CD4-positive, alpha-beta T cell (primary cell): ENCODE results near the gene STX18. TPM values are rescaled to one million over a fixed set of nuclear protein-coding genes. Genes with fewer than 3 reads are reported as not detected.
"Not testable (repeated sequence)": the region's sequence is repeated elsewhere in the genome, so short reads cannot be mapped to it uniquely, and the experiment has no call there.

Experiments
- ATAC-seq: fragments of 200-7000 bp; cut with Tn5 transposase; one replicate; pipeline ENCODE4 v1.10.0; 2022; ENCODE audit warnings: mild to moderate bottlenecking; ENCODE audit not compliant: poor library complexity
- CTCF ChIA-PET: fragments of 350-600 bp; sonication (Branson Sonifier 250); formaldehyde crosslinking; loops from one replicate; lab custom pipeline; 2021; ENCODE audit warnings: antibody characterized with exemption, inconsistent platforms; lab: Charles Lee
- POLR2A ChIA-PET: fragments of 350-600 bp; sonication (Branson Sonifier 250); formaldehyde crosslinking; loops from one replicate; lab custom pipeline; 2021; ENCODE audit warnings: antibody characterized with exemption, inconsistent platforms; lab: Charles Lee
- DNase-seq, 14 experiments: peaks; one replicate each; pipeline ENCODE4 v3.0.0-alpha.2; 2013 to 2020; ENCODE audit warnings: mixed read lengths in 2 of 14
- H3K27ac ChIP-seq, 2 donors: one replicate each; pipeline versions ENCODE4 v1.5.1 to v1.7.0; 2013; ENCODE audit warnings: low read length in 2 of 2, low read depth in 1 of 2, mild to moderate bottlenecking in 1 of 2
- H3K27me3 ChIP-seq, 2 experiments: 1 replicate in 1 of 2; 2 replicates in 1 of 2; pipeline versions ENCODE4 v1.6.1 to v1.7.0; 2013; ENCODE audit warnings: low read length in 2 of 2, control low read depth in 1 of 2, mild to moderate bottlenecking in 1 of 2, moderate library complexity in 1 of 2; ENCODE audit not compliant: insufficient read depth in 2 of 2, control insufficient read depth in 1 of 2
- H3K36me3 ChIP-seq: one replicate; pipeline ENCODE4 v1.6.1; 2013; ENCODE audit warnings: low read length, control low read depth; ENCODE audit not compliant: insufficient read depth
- H3K4me1 ChIP-seq: one replicate; pipeline ENCODE4 v1.6.1; 2013; ENCODE audit warnings: low read length, control low read depth; ENCODE audit not compliant: insufficient read depth
- H3K4me3 ChIP-seq: one replicate; pipeline ENCODE4 v1.5.1; 2013; ENCODE audit warnings: mild to moderate bottlenecking, low read length, moderate library complexity
- H3K9me3 ChIP-seq, 2 experiments: 1 replicate in 1 of 2; 2 replicates in 1 of 2; pipeline versions ENCODE4 v1.6.1 to v1.7.0; 2013; ENCODE audit warnings: low read length in 2 of 2, mild to moderate bottlenecking in 2 of 2, control low read depth in 1 of 2, moderate library complexity in 1 of 2; ENCODE audit not compliant: control insufficient read depth in 1 of 2, insufficient read depth in 1 of 2
- H3K27ac Mint-ChIP-seq: one replicate; pipeline ENCODE4 v1.8.0; 2020; ENCODE audit warnings: mixed read lengths
- H3K27me3 Mint-ChIP-seq: one replicate; pipeline ENCODE4 v1.8.0; 2021; ENCODE audit warnings: mixed read lengths
- H3K36me3 Mint-ChIP-seq: one replicate; pipeline ENCODE4 v1.8.0; 2021; ENCODE audit warnings: low read depth, mixed read lengths
- H3K4me1 Mint-ChIP-seq: one replicate; pipeline ENCODE4 v1.8.0; 2021; ENCODE audit warnings: low read depth, mixed read lengths
- H3K4me3 Mint-ChIP-seq: one replicate; pipeline ENCODE4 v1.8.0; 2020; ENCODE audit warnings: mild to moderate bottlenecking, mixed read lengths
- H3K9me3 Mint-ChIP-seq: one replicate; pipeline ENCODE4 v1.8.0; 2020; ENCODE audit warnings: mixed read lengths
- intact Hi-C, 2 experiments: fragments of 100-400 bp; cut with DNase I in 1 of 2; cut with micrococcal nuclease in 1 of 2; formaldehyde crosslinking; loops; one replicate each; pipeline versions ENCODE4 v1.15.1 to v1.9.0; 2023 to 2025; cut with DNase I, micrococcal nuclease
- total RNA-seq, 174 experiments: library from RNA in 2 of 174; stranded (reverse) in 2 of 174; gene quantifications; one replicate each; pipeline ENCODE4 v1.2.3 and lab custom pipeline; 2021 to 2026
- TF ChIP-seq, protein P1 (sequence below): fragments of 200-600 bp; IDR thresholded peaks from one replicate; pipeline ENCODE4 v1.8.0; 2022; ENCODE audit warnings: antibody characterized with exemption, mild to moderate bottlenecking

Gene STX18
- total RNA-seq, 2 experiments from 2014 or later: 15.2 to 15.5 TPM

GRCh38 chr4:4572821-4573220 lies 31.0 kb upstream of the STX18 start:
- intact Hi-C loops: no loop called here
- peaks cover 11% of the 10 kb centered on the region for H3K4me1 ChIP-seq
- peaks cover 0 to 3% of the 10 kb centered on the region in 2 experiments for H3K9me3 ChIP-seq
- H3K36me3 Mint-ChIP-seq: no peaks in the 10 kb centered on the region
- H3K4me3 Mint-ChIP-seq: no peak overlapping the region
- CTCF ChIA-PET: no interaction called here
- H3K4me1 Mint-ChIP-seq: peaks cover 10% of the 10 kb centered on the region
- H3K4me3 ChIP-seq: no peak overlapping the region
- no peak overlapping the region for H3K27ac ChIP-seq
- H3K9me3 Mint-ChIP-seq: no peaks in the 10 kb centered on the region
- no peaks in the 10 kb centered on the region for H3K36me3 ChIP-seq
- H3K27me3 ChIP-seq: no peaks in the 10 kb centered on the region
- TF ChIP-seq, protein P1, sequence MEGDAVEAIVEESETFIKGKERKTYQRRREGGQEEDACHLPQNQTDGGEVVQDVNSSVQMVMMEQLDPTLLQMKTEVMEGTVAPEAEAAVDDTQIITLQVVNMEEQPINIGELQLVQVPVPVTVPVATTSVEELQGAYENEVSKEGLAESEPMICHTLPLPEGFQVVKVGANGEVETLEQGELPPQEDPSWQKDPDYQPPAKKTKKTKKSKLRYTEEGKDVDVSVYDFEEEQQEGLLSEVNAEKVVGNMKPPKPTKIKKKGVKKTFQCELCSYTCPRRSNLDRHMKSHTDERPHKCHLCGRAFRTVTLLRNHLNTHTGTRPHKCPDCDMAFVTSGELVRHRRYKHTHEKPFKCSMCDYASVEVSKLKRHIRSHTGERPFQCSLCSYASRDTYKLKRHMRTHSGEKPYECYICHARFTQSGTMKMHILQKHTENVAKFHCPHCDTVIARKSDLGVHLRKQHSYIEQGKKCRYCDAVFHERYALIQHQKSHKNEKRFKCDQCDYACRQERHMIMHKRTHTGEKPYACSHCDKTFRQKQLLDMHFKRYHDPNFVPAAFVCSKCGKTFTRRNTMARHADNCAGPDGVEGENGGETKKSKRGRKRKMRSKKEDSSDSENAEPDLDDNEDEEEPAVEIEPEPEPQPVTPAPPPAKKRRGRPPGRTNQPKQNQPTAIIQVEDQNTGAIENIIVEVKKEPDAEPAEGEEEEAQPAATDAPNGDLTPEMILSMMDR: no peak
- DNase-seq (no peak), ATAC-seq (no peak)
- no peaks in the 10 kb centered on the region for H3K27me3 Mint-ChIP-seq
- no peak overlapping the region for H3K27ac Mint-ChIP-seq
- POLR2A ChIA-PET: interaction anchor here (0.9 kb wide), 1 partner anchor 74 kb away, joined by 3 read pairs; no protein-coding TSS in a partner anchor

GRCh38 chr4:4569861-4570260 lies 28.0 kb upstream of the STX18 start:
- H3K36me3 ChIP-seq, H3K4me3 ChIP-seq, intact Hi-C loops, H3K4me1 Mint-ChIP-seq, DNase-seq, H3K27me3 Mint-ChIP-seq, H3K9me3 Mint-ChIP-seq, H3K27ac Mint-ChIP-seq, ATAC-seq, H3K27ac ChIP-seq, POLR2A ChIA-PET, H3K4me1 ChIP-seq, H3K27me3 ChIP-seq, H3K9me3 ChIP-seq, CTCF ChIA-PET, H3K36me3 Mint-ChIP-seq: not testable (repeated sequence)
- H3K4me3 Mint-ChIP-seq: peak overlapping the region; percentile 23

DNA sequence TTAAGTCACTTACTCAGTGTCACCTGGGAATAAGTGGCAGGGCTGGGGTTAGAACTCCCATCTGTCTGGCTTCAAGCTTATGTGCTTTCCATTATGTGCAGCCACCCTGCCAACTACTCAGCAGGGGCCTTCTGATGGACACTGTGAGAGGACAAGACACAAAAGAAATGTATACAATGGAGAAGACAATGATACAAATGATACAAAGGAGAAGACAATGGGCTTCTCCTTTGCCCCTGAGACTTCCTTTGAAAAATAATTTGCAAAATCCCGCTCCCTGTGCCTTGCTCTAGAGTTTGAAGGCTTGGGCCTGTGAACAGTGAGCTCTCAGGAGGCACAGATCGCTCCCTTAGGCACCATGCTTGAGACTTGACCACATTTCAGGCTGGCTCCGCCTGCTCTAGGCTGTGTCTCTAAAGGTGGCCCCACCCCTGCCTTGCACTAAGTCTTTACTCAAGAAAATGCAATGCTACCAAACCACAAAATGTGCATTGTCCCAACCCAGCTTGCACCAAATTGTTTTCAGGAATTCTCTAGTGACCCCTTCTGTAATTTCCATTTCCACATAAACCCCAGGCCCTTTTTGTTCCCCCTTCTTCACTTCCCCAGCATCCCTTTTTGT lies 27.1 kb upstream of the STX18 start:
- ATAC-seq (no peak), DNase-seq (no peak)
- peaks cover 0 to 3% of the 10 kb centered on the region in 2 experiments for H3K9me3 ChIP-seq
- H3K27me3 Mint-ChIP-seq: no peaks in the 10 kb centered on the region
- POLR2A ChIA-PET: no interaction called here
- peaks cover 5% of the 10 kb centered on the region for H3K36me3 Mint-ChIP-seq
- no peaks in the 10 kb centered on the region for H3K4me1 ChIP-seq
- no peak overlapping the region for H3K27ac ChIP-seq
- intact Hi-C loops: no loop called here
- no peaks in the 10 kb centered on the region for H3K9me3 Mint-ChIP-seq
- TF ChIP-seq, protein P1: no peak
- peaks cover 1% of the 10 kb centered on the region for H3K36me3 ChIP-seq
- H3K4me1 Mint-ChIP-seq: no peaks in the 10 kb centered on the region
- no peaks in the 10 kb centered on the region for H3K27me3 ChIP-seq
- no peak overlapping the region for H3K27ac Mint-ChIP-seq
- CTCF ChIA-PET: no interaction called here
- H3K4me3 ChIP-seq: no peak overlapping the region
- H3K4me3 Mint-ChIP-seq: no peak overlapping the region

GRCh38 chr4:4566359-4566758 lies 24.5 kb upstream of the STX18 start:
- H3K4me1 Mint-ChIP-seq, H3K9me3 Mint-ChIP-seq, H3K4me3 Mint-ChIP-seq, ATAC-seq, H3K27ac Mint-ChIP-seq, H3K4me3 ChIP-seq, H3K27me3 Mint-ChIP-seq, intact Hi-C loops, DNase-seq, H3K4me1 ChIP-seq, H3K27ac ChIP-seq, H3K27me3 ChIP-seq, H3K36me3 ChIP-seq, CTCF ChIA-PET, H3K9me3 ChIP-seq: not testable (repeated sequence)
- H3K36me3 Mint-ChIP-seq: peaks cover 18% of the 10 kb centered on the region
- POLR2A ChIA-PET: interaction anchor here (0.9 kb wide), 1 partner anchor 9 kb away, joined by 3 read pairs; no protein-coding TSS in a partner anchor
